Mesodermal cell (in vitro differentiated cells): ENCODE results near the gene PLD1.

Source experiments
- H3K27ac ChIP-seq: 2 replicates; pipeline ENCODE4 v1.7.0; 2013; ENCODE audit warnings: mild to moderate bottlenecking, low read depth, low read length, moderate library complexity; ENCODE audit not compliant: severe bottlenecking
- H3K36me3 ChIP-seq: 2 replicates; pipeline ENCODE4 v1.7.1; 2013; ENCODE audit warnings: mild to moderate bottlenecking, low read length, moderate library complexity; ENCODE audit not compliant: control insufficient read depth, insufficient read depth
- H3K4me1 ChIP-seq: one replicate; pipeline ENCODE4 v1.7.1; 2013; ENCODE audit warnings: mild to moderate bottlenecking, low read length; ENCODE audit not compliant: insufficient read depth, control insufficient read depth, poor library complexity, severe bottlenecking
- H3K4me3 ChIP-seq: 2 replicates; pipeline ENCODE4 v1.7.0; 2013; ENCODE audit warnings: low read length, control low read depth, mild to moderate bottlenecking; ENCODE audit not compliant: insufficient read depth, poor library complexity, severe bottlenecking; ENCODE audit errors: extremely low read depth
- H3K9me3 ChIP-seq: 2 replicates; pipeline ENCODE4 v1.7.1; 2013; ENCODE audit warnings: mild to moderate bottlenecking, low read length, moderate library complexity; ENCODE audit not compliant: control insufficient read depth
- WGBS, 2 experiments: methylation state at CpG; one replicate each; pipeline ENCODE4 v1.1.5; 2013; ENCODE audit warnings: missing lambda C conversion rate in 2 of 2; ENCODE audit not compliant: insufficient coverage in 2 of 2; 5-methylcytosine and 5-hydroxymethylcytosine counted together

The PLD1 gene

DNA sequence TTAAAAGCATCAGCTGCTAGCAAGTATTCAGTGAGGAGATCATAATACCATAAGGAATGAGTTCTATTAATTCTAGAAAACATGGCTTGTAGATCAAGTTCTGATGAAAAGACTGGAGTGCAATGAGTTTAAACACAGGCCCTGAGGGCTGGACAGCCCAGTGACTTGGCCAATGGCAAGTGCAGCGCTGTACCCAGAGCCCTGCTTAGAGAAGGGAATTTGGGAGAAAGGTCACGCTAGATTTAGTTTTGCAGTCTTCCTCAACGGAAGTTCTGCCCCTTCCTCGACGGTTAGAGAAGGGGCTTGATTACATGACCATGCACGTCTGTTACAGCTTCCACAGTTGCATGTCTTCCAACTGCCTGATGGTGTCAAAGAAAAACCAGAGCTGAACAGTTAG, 36.9 kb upstream of the PLD1 start:
- Histone ChIP-seq H3K36me3 (no peaks in the 10 kb centered on the region), H3K27ac (no peak overlapping the region), H3K4me1 (peaks cover 26% of the 10 kb centered on the region), H3K4me3 (no peak overlapping the region), H3K9me3 (peaks cover 5% of the 10 kb centered on the region)
- 93 to 98% methylated on average over 6 of the region's 6 CpGs for WGBS, 2 experiments

- H3K4me3 ChIP-seq, result no peak overlapping the region
- WGBS, 2 experiments, result 86% methylated on average over 2 of the region's 2 CpGs; no CpG with 5 or more reads in 1 of the 2 experiments
- H3K9me3 ChIP-seq, result no peaks in the 10 kb centered on the region
- H3K4me1 ChIP-seq, result peaks cover 31% of the 10 kb centered on the region
- no peaks in the 10 kb centered on the region for H3K36me3 ChIP-seq
- no peak overlapping the region for H3K27ac ChIP-seq
These were observed 36.3 kb upstream of the PLD1 start for GRCh38 chr3:171846597-171846996.

GRCh38 chr3:171845481-171846284, 35.4 kb upstream of the PLD1 start:
- no peak overlapping the region for H3K4me3 ChIP-seq
- no peaks in the 10 kb centered on the region for H3K9me3 ChIP-seq
- peaks cover 40% of the 10 kb centered on the region for H3K4me1 ChIP-seq
- 92 to 98% methylated on average over 1 to 2 of the region's 3 CpGs for WGBS, 2 experiments
- H3K36me3 ChIP-seq, result no peaks in the 10 kb centered on the region
- no peak overlapping the region for H3K27ac ChIP-seq

DNA sequence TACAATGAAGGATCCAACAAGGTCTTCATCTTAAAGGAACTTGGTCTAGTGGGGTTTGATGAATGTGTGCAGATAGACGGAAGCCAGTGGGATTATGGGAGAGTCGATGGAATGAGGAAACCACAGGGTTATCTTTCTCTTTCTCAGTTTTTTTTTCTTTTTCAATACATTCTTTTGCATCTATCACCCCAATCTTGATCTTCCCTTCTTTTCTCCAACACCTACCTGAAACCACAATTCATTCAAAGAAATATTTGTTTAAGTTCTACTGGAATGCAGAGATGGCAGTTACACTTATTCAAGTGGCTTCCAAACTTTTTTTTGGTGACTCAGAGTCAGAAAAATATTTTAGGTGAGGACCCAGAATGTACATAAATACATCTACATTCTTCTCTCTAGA, 34.6 kb upstream of the PLD1 start:
- no peak overlapping the region for H3K4me3 ChIP-seq
- no peaks in the 10 kb centered on the region for H3K9me3 ChIP-seq
- H3K36me3 ChIP-seq, result no peaks in the 10 kb centered on the region
- WGBS, 2 experiments, result 80% methylated on average over 1 of the region's 2 CpGs; no CpG with 5 or more reads in 1 of the 2 experiments
- peaks cover 35% of the 10 kb centered on the region for H3K4me1 ChIP-seq
- H3K27ac ChIP-seq, result no peak overlapping the region

- Histone ChIP-seq H3K9me3 (no peaks in the 10 kb centered on the region), H3K27ac (peak within 1 kb of the TSS; percentile 77), H3K4me1 (peaks cover 35% of the 10 kb centered on the region), H3K4me3 (no peak within 1 kb of the TSS), H3K36me3 (no peaks in the 10 kb centered on the region)
- WGBS, 2 experiments, result 86 to 91% methylated on average over 4 of the region's 5 CpGs
These were observed 32.7 kb upstream of the PLD1 start, which contains the start of gene TMEM212 for GRCh38 chr3:171842864-171843518. TMEM212 (plus strand) TSS chr3:171843349; CDS start chr3:171843384, 35 bp downstream.

DNA sequence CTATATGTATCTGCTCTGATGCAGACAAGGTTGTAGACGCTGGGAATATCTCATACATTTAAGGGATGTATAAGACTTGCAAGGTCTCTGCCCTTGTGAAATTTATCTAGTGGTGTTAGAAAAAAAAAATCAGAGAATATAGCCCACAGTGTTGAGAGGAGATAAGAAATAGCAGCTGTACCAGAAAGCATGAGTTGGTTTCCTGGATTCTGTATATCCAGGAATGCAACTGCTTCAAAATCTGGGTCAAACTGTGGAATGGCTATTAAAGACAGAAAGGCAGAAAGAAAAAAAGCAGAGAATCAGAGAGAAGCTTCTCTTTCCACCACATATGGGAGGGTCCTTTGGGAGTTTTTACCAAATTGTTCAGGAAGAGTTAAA, 31.3 kb upstream of the PLD1 start:
- no CpG with 5 or more reads among the region's 1 CpG for WGBS, 2 experiments
- H3K4me1 ChIP-seq, result peaks cover 23% of the 10 kb centered on the region
- no peak overlapping the region for H3K4me3 ChIP-seq
- H3K27ac ChIP-seq, result no peak overlapping the region
- no peaks in the 10 kb centered on the region for H3K9me3 ChIP-seq
- H3K36me3 ChIP-seq, result no peaks in the 10 kb centered on the region

DNA sequence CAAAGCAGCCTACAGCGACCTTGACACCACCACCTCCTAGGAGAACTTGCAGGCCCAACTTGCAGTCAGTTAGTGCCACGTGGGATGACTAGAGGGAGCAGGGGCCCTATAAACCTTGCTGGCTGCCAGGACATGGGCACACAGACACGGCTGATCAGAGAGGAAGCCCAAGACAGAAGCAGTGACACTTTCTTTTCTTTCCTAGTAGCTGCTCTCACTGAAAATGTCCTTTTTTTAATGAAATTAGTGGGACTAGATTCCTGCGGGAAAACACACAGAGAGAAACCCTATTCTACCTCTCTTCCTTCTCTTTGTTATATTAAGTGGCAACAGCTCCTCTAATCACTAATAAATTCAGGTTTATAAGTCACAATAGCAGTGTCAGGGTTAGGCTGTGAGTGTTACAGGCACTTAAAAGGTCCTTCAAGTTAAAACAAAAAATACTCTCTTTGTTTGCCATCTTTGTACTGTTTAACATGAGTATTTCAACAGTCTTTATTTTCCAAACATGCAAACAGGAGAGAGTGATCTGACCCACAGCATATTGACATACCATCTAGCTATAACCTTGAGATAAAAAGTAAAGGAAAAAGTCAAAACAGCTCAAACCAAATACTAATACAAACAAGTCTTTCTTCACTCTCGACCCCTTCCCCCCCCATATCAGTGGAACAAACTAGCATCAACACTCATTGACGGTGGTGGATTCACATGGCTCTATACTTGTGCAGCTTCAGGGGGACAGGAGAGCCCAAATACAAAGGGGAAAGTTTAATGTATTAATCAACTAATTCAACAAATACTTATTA, 30.7 kb upstream of the PLD1 start:
- no peaks in the 10 kb centered on the region for H3K36me3 ChIP-seq
- no peaks in the 10 kb centered on the region for H3K9me3 ChIP-seq
- WGBS, 2 experiments, result 41 to 55% methylated on average over 2 to 3 of the region's 6 CpGs
- H3K4me3 ChIP-seq, result no peak overlapping the region
- H3K4me1 ChIP-seq, result peaks cover 23% of the 10 kb centered on the region
- peak overlapping the region; percentile 55 for H3K27ac ChIP-seq

- Histone ChIP-seq H3K27ac (no peak overlapping the region), H3K4me1 (peaks cover 22% of the 10 kb centered on the region), H3K9me3 (no peaks in the 10 kb centered on the region), H3K4me3 (no peak overlapping the region), H3K36me3 (no peaks in the 10 kb centered on the region)
- WGBS, 2 experiments, result 94 to 100% methylated on average over 1 to 2 of the region's 2 CpGs
These were observed 30.1 kb upstream of the PLD1 start for GRCh38 chr3:171840445-171840810.

DNA sequence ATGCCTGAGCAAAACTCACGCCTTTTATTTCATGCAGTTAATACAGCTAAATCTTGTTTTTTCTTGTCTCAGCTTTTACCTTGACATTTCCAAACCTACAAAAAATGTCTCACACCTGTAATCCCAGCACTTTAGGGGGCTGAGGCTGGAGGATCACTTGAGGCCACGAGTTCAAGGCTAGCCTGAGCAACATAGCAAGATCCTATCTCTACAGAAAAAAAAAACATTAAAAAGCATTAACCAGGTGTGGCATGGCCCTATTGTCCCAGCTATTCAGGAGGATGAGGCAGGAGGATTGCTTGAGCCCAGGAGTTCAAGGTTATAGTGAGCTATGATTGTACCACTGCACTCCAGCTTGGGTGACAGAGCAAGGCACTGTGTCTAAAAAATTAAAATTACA, 29.0 kb upstream of the PLD1 start:
- peaks cover 32% of the 10 kb centered on the region for H3K4me1 ChIP-seq

DNA sequence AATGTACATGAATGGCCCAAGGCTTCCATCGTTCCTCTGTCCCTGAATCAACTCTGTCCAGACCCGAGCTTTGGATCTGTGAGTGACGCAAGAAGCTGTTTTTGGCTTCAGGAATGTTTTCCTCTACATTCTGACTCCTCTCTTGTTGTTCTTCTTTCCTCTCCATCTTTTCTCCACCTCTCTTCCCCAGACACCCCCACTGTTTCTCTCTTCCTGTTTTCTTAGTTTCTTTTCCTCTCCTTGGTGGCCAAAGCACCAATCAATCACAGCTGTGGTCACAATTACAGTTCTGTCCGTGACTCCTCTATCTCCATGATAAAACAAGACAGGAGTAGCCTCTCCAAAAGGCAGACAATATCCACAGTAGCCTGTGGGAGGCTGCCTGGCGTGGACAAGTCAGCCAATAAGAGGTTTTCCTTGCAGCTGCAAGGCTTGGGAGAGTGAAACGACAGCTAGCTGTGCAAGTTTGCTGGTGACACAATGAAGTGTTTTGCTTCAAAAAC, 28.0 kb upstream of the PLD1 start:
- Histone ChIP-seq H3K36me3 (no peaks in the 10 kb centered on the region), H3K27ac (peak overlapping the region; percentile 76), H3K4me1 (peaks cover 38% of the 10 kb centered on the region), H3K4me3 (no peak overlapping the region), H3K9me3 (no peaks in the 10 kb centered on the region)
- 51 to 58% methylated on average over 6 of the region's 6 CpGs for WGBS, 2 experiments

More for the DNA sequence above, 29.0 kb upstream of the PLD1 start:
- Histone ChIP-seq H3K27ac (no peak overlapping the region), H3K36me3 (no peaks in the 10 kb centered on the region), H3K4me3 (no peak overlapping the region), H3K9me3 (no peaks in the 10 kb centered on the region)
- 100% methylated on average over 1 of the region's 2 CpGs; no CpG with 5 or more reads in 1 of the 2 experiments for WGBS, 2 experiments
